Uterus (tissue), 2 donors: ENCODE measurements around the gene C3orf52.

ENCODE experiments used
- CTCF ChIP-seq, 4 experiments: fragments of 200-600 bp in 2 of 4; fragments of 450-650 bp in 2 of 4; sonication (generic) in 2 of 4; IDR thresholded peaks; one replicate each; pipeline ENCODE4 v1.5.1; 2016 to 2019; ENCODE audit warnings: antibody characterized with exemption in 4 of 4, mild to moderate bottlenecking in 2 of 4, moderate library complexity in 1 of 4
- POLR2A ChIP-seq, 2 donors: fragments of 450-650 bp; IDR thresholded peaks; one replicate each; pipeline ENCODE4 v1.6.1; 2016; ENCODE audit warnings: antibody characterized with exemption in 2 of 2, mild to moderate bottlenecking in 1 of 2, moderate library complexity in 1 of 2

- TF ChIP-seq CTCF (IDR thresholded peaks at IDR 0.05) = no peak
- no peak for TF ChIP-seq POLR2A (IDR thresholded peaks at IDR 0.05)
Measured at GRCh38 chr3:112092496-112093179, 6.4 kb downstream of the C3orf52 start.
